Measurements from ENCODE around the gene FHDC1.

The FHDC1 gene

DNA sequence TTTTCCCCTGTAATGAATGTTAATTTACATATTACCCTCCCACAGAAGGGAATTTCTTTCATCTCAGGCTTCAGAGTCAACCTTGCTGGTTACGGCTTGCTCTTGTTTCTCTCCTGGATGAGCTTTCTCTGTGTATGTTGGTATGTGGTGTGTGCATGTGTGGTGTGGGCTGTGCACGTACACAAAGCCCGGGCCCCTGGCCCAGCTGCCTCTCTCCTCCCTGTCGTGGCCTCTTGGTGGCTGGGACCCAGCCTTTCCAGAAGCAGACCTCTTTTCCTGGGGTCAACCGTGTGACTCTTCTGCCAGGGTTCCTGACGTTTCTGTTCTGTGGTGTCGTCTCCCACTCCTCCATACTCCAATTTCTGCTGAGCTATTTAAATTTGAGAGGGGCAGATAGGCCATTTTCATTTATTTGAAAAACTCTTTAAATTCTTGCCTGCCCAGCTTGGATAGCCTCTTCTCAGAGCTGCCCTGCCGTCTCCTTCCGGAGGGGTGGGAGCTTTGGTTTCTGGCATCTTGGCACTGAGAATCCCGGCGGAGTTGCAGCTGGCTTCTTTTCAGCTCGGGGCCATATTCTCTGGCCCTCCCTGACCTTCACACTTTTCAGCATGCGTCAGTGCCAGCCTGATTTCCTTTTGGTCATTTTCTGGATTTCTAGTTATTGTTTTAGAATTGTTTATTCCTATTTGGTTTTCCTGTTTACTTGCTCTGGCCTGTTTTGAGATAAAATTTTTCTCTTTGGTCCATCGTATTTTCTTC is 25.1 kb downstream of the FHDC1 start:
- DNase-seq: no peak

DNA sequence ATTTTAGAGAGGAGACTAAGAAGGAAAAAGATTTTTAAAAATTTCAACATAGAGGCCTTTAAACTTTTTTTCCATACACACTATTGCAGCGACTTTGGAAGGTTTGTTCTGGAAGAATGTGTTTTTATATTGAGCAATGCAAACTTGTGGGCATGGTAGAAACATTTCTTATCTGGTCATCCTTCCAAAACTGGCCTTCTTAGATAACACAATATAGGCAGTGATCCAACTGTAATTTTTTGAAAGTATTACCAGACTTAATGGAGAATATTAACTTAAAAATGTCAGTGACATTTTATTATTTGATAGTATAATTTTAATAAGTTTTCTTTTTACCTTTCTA is 25.6 kb downstream of the FHDC1 start:
- DNase-seq: no peak

DNA sequence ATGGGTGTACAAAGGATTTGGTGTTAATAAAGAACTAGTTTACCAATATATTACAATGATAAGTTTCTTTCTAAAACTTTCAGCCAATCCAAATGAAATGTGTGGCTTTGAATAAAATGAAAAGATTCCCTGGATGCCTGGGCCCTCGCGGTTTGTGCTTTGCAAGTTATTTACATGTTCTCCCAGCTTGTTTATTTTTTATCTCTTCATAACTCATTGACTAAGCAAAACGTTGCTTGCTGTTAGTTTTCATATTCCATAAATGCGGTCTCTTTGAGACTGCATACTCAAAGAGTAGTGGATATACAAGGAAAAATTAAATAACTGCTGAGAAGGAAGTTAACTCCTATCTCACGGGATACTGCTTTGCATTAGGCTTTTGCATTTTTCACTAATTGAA is 26.0 kb downstream of the FHDC1 start:
- DNase-seq: no peak

DNA sequence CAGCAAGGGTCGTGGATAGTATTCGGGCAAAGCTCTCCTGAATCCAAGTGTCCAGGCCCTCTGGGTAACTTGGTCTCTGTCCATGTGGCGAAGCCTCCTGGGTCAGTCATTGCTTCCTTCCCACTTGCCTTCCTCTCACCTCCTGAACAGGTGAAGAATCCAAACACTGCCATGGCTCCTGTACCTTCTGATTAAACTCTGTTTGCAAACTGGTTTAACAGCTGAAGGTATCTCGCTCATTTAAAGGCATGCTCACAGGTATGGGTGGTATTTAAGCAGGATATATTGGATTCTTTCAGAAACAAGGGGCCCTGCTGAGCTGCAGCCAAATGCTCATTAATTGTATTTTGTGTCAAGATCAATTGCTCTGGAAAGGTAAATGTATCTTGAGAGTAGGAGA is 28.2 kb downstream of the FHDC1 start:
- DNase-seq: no peak

DNA sequence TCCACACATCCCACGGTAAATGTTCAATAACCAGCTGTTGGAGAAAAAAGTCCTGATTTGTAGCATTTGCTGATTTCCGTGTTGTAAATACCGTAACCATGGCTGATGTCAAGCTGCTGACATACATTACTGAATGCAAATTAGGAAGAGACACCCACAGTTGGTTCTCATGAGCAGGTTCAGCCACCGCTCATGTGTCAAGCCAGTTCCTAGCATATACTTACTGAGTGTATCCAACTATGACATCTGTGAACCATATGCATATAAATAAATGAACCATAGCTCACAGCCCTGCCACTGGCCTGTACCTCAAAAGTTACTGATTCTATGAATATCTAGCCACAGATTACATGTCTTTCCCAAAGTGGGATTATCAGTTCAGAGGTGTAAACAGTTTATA is 29.5 kb downstream of the FHDC1 start:
- no peak for DNase-seq

DNA sequence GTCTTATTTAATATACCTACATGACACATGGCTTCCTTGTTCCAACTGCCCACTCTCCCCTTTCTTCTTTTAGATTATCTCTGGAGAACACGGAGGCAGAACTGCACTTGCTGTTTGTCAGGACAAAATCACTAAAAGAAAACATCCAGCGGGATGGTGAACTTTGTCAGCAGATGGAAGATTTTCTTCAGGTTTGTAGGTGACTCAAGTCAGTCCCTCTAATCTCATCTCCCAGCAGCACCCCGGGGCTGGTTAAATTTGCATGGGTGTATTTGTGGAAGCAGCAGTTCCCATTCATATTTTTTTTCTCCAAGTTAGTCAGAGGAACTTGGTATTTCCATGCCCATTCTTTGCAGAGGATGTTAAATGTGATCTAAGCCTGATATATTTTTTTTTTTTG is 31.8 kb downstream of the FHDC1 start:
- DNase-seq: no peak

DNA sequence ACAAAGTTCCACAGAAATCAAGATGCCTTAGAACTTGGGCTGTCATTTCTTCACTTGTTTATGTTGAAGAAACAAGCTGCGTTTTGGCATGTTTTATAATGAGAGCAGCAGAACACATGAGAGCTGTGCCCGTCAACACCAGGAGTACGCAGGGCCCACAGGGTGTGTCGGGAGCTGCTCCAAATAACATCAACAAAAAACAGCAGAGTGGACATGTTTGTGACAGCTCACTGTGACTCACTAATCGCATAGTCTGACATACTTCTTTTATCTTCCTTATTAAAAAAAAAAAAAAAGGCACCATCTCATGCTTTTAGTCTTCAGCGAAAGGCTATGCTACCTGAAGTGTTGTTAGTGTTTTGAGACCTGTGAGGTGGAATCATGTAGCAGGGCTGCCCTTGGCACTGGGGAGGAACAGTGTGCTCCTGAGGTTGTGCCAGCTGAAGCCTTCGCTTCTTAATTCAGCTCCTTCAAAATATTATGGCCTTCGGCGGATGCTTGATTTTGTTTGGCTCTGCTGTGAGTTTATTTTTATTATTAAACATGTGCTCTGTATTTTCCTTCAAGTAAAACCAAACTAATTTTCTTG is 32.8 kb downstream of the FHDC1 start:
- no peak for DNase-seq

DNA sequence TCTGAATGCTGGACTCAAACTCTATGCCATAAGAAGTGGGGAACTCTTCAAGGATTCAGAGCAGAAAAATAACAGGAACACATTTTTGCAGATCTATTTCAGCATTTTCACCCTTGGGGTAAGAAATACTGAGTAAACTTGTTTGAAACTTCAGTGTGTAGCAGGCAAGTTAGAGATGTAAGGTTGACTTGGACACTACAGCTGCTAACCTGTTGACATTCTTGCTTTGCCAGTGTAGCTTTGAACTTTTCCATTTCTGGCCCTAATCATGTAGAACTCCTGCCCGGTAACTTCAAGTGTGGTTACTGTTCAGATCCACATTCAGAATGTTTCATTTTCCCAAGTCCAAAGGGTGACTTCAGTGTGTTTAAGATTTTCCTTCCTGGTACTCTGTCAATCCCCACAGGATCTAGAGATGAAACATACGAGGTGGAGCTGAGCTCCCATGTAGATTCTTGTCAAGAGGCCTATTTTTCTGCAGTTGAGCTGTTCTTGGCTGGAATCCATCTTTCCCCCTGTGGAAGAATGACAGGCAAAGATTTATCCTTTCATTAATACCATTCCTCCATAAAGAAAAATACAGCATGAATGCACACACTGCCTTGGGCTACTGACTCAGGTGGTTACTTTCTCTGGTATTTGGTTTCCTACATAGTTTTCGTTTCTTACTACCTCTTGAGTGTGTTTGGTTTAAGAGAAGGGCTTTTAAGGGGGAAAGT is 34.1 kb downstream of the FHDC1 start:
- DNase-seq: no peak

DNA sequence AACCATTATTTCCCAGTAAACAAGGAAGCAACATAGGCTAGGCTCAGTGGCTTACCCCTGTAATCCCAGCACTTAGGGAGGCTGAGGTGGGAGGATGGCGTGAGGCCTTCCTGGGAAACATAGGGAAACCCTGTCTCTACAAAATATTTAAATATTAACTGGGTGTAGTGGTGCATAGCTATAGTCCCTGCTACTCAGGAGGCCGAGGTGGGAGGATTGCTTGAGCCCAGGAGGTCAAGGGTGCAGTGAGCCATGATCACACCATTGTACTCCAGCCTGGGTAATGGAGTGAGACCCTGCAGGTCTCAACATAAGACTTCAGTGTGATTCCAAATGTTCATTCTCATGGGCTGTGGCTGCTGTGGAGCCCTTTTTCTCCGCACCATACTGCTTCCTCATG is 34.9 kb downstream of the FHDC1 start:
- no peak for DNase-seq

DNA sequence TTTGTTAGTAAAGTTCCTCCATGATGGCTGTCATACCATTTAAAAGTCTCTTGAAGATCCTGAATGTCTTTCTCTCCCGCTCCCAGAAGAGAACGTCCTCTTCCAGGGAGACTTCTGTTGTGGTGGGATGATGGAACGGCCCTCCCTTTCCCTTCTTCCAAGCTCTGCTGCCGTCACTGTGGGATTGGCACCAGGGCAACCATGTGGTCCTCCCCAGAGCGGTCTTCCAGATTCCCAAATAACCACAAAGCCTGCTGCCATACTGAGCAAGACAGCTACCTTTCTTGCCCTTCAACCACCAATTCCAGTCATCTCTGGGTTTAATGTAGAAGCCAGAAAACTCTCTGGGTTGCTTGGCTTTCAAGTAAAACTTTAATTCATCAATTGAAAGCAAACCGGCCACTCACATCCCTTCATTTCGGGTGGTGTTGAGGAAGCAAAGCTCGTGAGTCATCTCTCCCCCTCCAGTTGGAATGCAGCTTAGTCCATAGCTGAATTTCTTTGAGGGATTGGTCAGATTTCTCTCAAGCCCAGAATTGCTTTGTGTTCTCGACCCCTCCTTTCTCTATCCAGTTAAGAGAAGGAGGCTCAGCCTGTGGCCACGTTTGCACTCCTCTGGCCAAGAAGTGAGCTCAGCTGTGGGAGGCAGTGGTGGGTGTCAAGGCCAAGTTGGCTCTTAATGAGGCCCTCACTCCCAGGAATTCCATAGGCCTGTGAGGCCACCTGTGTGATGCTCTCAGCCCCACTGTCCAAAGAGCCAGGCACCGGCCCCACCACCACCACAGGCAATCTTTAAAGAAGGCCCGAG is 36.9 kb downstream of the FHDC1 start:
- DNase-seq: no peak

DNA sequence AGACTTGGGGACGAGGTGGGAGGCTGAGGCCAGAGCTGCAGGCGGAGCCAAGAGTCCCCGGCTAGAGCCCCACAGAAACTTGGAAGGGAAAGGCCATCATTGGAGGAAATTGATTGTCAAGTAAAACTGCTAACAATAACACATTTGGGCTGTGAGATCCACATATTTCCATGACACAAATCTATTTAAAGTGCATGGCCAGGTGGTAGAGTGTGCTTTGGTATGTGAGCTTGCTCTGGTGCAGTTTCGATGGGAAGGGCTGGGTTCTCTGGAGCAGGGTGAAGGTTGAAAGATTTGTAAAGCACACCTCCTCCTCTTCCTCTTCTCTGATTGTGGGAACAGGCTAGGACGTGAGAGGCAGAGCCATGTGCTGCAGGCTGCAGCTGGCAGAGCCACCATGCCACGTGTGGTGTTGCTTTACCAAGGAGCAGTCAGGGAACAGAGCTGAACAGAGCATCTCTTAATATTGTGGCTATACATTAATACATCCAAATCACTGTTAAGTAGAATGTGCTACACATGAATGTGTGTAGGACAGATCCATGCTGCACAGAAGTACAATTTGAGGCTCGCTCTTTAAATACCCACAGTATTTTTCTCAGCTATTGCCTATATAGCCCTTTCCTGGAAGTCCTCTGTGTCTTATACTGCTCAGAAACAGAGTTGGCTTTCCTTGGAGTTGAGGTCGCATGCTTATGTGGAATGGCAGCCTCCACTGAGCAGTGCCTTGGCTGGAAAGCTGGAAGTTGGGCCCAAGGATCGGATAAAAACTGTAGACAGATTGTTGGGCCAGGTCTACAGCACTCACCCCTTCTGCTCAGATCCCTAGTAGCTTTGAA is 37.7 kb downstream of the FHDC1 start:
- DNase-seq: no peak

DNA sequence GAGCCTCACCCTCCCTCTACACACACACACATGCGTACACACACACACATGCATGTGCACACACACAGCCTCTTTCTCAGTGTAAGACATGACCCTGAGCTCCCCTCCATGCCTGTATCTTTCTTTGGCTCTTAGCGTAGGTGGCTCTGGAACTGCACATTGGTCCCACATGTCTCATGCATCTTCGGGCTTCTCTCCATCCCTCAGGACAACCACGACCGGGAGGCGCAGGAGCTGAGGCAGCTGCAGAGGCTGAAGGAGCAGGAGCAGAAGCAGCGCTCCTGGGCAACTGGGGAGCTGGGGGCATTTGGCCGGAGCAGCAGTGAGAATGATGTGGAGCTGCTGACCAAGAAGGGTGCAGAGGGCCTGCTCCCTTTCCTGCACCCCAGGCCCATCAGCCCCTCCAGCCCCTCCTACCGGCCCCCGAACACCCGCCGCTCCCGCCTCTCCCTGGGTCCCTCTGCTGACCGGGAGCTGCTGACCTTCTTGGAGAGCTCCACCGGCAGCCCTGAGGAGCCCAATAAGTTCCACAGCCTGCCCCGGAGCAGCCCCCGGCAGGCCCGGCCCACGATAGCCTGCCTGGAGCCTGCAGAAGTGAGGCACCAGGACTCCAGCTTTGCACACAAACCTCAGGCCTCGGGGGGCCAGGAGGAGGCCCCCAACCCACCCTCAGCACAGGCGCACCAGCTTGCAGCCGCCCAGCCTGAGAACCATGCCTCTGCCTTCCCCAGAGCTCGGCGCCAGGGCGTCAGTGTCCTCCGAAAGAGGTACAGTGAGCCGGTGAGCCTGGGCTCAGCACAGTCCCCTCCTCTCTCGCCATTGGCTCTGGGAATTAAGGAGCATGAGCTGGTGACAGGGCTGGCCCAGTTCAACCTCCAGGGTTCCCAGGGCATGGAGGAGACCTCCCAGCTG is 38.6 kb downstream of the FHDC1 start:
- no peak for DNase-seq

DNA sequence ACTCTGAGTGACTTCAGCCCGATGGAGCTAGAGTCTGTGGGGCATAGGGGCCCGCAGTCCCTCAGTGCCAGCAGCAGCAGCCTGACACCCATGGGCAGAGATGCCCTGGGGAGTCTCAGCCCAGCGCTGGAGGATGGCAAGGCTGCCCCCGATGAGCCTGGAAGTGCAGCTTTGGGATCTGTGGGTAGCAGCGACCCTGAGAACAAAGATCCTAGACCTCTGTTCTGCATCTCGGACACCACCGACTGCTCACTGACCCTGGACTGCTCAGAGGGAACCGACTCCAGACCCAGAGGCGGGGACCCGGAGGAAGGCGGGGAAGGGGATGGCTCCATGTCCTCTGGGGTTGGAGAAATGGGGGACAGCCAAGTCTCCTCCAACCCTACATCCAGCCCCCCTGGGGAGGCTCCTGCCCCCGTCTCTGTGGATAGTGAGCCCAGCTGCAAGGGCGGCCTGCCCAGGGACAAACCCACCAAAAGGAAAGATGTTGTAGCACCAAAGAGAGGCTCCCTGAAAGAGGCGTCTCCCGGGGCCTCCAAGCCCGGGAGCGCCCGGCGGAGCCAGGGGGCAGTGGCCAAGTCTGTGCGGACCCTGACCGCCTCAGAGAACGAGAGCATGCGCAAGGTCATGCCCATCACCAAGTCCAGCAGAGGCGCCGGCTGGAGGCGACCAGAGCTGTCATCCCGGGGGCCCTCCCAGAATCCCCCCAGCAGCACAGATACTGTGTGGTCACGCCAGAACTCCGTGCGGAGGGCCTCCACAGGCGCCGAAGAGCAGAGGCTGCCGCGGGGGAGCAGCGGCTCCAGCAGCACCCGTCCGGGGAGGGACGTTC is 39.5 kb downstream of the FHDC1 start:
- DNase-seq: no peak

DNA sequence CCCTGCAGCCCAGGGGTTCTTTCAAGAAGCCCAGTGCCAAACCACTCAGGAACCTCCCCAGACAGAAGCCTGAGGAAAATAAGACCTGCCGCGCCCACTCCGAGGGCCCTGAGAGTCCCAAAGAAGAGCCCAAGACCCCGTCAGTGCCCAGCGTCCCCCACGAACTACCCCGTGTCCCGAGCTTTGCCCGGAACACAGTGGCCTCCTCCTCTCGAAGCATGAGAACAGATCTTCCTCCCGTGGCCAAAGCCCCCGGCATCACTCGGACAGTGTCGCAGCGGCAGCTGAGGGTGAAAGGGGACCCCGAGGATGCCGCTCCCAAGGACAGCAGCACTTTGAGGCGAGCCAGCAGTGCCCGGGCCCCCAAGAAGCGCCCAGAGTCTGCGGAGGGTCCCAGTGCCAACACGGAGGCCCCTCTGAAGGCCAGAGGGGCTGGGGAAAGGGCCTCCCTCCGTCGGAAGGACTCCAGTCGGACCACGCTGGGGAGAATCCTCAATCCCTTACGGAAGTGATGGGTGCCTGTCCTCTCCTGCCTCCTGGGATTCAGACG is 40.2 kb downstream of the FHDC1 start:
- no peak for DNase-seq

DNA sequence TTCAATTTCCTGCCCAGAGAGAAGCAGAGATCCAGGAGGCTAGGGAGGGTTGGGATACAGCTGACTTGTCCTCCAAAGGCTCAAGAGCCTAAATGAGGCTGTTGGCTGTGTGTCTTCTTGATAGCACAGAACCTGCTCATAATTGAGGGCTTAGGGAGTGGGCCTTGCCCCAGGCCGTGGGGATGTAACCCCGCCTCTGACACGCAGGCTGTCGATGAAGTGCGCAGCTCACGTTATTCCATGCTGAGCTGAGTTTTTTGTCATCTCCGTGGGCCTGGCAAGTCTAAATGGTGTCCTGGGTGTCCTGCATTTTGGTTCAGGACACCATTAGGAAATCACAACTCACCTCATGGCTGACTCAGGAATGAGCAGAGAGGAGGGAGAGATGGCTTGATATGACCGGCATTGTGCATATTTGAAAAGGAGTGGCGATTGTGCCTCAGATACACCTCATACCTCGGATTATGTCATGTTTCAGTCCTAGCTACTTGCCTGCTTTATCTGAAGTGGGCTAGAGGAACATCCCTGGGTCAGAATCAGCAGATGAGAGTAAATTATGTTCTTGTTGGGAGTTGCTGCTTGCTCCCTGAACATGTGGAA is 43.7 kb downstream of the FHDC1 start:
- DNase-seq: no peak

DNA sequence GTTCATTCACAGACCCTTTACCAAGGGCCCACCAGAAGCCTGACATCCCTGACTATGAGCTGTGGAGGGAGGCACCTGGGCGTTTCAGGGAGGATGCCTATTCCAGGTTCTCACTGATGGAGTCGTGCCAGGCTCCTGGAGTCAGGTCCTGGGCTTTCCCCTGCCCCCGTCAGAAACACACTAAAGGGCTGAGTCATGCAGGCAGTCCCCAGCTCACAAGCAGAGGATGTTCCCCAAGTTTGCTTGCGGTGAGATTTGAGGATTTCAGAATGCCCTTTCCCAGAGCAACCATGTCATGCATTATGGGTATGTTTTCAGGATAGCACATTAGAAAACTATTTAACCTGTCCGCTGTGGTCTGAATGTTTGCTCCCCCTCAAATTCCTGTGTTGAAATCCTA is 45.2 kb downstream of the FHDC1 start:
- DNase-seq: no peak

DNA sequence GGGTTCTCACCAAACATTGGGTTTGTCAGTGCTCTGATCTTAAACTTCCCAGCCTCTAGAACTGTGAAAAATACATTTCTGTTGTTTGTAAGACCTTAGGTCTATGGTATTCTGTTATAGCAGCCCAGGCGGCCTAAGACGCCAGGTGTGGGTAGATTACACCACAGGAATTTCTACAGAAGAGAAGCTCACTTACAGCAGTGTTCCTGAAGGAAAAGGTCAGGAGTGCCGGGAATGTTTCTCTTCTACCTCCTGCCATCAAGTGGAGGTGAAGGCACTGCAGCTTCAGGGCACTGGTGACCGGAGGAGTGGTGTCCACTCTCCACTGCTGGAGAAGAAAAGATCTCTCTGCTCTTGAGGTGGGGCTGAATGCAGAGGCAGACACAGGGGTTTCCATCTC is 45.7 kb downstream of the FHDC1 start:
- no peak for DNase-seq

DNA sequence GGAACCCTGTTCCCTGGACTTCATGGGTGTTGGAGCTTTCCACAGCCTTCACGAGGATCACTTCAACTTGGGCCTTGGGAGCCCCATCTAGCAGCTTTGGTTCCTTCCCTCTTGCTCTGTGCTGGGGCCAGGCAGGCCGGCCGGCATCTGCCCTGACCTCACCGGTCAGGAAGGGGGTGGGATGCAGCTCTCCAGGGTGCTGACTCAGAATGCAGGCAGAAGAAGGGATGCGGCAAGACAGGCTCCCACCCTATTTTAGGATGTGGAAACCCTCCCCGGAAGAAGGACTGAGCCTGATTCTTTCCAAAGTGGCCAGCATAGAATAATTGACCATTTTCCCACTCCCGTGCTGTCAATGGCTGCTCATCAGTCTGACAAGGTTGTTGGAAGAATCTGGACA is 47.1 kb downstream of the FHDC1 start:
- no peak for DNase-seq

DNA sequence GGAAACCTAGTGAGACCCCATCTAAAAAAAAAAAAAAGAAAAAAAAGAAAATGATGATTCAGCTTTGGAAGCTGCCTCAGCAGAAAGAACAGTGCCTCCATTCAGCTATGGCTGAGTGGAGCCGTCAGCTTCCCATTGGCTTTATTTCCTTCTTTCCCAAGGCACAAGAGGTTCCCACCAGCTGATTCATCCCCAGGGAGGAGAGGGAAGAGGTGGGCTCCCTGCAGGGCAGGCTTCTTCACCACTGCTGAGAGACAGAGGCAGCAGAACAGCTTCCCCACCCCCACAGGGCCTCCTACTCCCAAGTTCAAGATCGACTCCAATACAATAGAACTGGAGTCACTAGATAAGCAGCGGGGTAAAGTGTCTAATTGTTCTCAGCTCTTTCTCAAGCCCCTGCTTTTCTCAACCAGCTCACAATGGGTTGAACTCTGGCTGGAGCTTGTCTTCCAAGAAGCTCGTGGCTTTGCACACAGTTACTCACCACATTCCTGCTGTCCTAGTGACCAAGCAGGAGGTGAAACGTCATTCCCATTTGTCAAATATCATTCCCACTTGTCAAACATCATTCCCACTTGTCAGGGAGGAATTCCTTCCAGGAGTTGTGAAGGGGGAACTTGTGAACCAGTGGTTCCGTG is 47.8 kb downstream of the FHDC1 start:
- DNase-seq: no peak
